ENCODE results near the gene ZNF443.
"Not testable (repeated sequence)": the region's sequence is repeated elsewhere in the genome, so short reads cannot be mapped to it uniquely, and the experiment has no call there.

ZNF443 gene

GRCh38 chr19:12411893-12412292, 28.9 kb downstream of the ZNF443 start:
- no peak for DNase-seq

GRCh38 chr19:12400633-12401502, 40.0 kb downstream of the ZNF443 start, which contains the start of gene ZNF799:
TSS of gene ZNF799 (minus strand) at chr19:12401271. CDS start at chr19:12401070, 201 bp downstream.
- DNase-seq, result peak; percentile 92

GRCh38 chr19:12399901-12400632, 40.8 kb downstream of the ZNF443 start:
- peak; percentile 59 to 69 for DNase-seq

GRCh38 chr19:12391148-12391547, 49.7 kb downstream of the ZNF443 start:
- not testable (repeated sequence) for DNase-seq

GRCh38 chr19:12386365-12386764, 54.5 kb downstream of the ZNF443 start:
- not testable (repeated sequence) for DNase-seq

- no peak for DNase-seq
Observed at GRCh38 chr19:12380444-12380737, 60.4 kb downstream of the ZNF443 start.

- DNase-seq, result no peak
Observed at GRCh38 chr19:12379732-12380443, 60.9 kb downstream of the ZNF443 start.
